GM23248 (cell line): ENCODE results near the gene SULT1A2. TPM values are rescaled to one million over a fixed set of nuclear protein-coding genes. Genes with fewer than 3 reads are reported as not detected.

Experiments used
- DNase-seq: peaks from one replicate; pipeline ENCODE4 v3.0.0-alpha.2; 2015
- H2AFZ ChIP-seq: fragments of 200-600 bp; sonication (generic); 2 replicates; pipeline ENCODE4 v1.6.1; 2016; ENCODE audit warnings: antibody characterized with exemption
- H3F3A ChIP-seq: fragments of 200-600 bp; sonication (generic); 2 replicates; pipeline ENCODE4 v1.6.1; 2016; ENCODE audit warnings: mild to moderate bottlenecking, antibody characterized with exemption, mixed run types; ENCODE audit not compliant: insufficient read depth
- H3K27ac ChIP-seq: fragments of 200-600 bp; sonication (generic); 2 replicates; pipeline ENCODE4 v1.5.1; 2016; ENCODE audit warnings: mild to moderate bottlenecking
- H3K27me3 ChIP-seq: fragments of 200-600 bp; sonication (generic); replicated peaks from 2 replicates; pipeline ENCODE4 v1.6.1; 2016; ENCODE audit warnings: mild to moderate bottlenecking; ENCODE audit not compliant: insufficient read depth
- H3K36me3 ChIP-seq: fragments of 200-600 bp; sonication (generic); 2 replicates; pipeline ENCODE4 v1.6.1; 2016; ENCODE audit warnings: low read depth, mild to moderate bottlenecking
- H3K4me1 ChIP-seq: fragments of 200-600 bp; sonication (generic); 2 replicates; pipeline ENCODE4 v1.6.1; 2016; ENCODE audit warnings: mild to moderate bottlenecking; ENCODE audit not compliant: insufficient read depth
- H3K4me2 ChIP-seq: fragments of 200-600 bp; sonication (generic); one replicate; pipeline ENCODE4 v1.6.1; 2016; ENCODE audit warnings: mild to moderate bottlenecking; ENCODE audit not compliant: unreplicated experiment
- H3K4me3 ChIP-seq: fragments of 200-600 bp; sonication (generic); 2 replicates; pipeline ENCODE4 v1.5.1; 2016; ENCODE audit warnings: mild to moderate bottlenecking
- H3K79me2 ChIP-seq: fragments of 200-600 bp; sonication (generic); 2 replicates; pipeline ENCODE4 v1.6.1; 2016; ENCODE audit warnings: mild to moderate bottlenecking; ENCODE audit not compliant: insufficient read depth
- H3K9ac ChIP-seq: fragments of 200-600 bp; sonication (generic); 2 replicates; pipeline ENCODE4 v1.6.1; 2016; ENCODE audit warnings: mild to moderate bottlenecking
- H3K9me2 ChIP-seq: fragments of 200-600 bp; sonication (generic); 2 replicates; pipeline ENCODE4 v1.6.1; 2016; ENCODE audit warnings: mixed run types, mild to moderate bottlenecking, moderate library complexity; ENCODE audit not compliant: insufficient read depth
- H3K9me3 ChIP-seq: fragments of 200-600 bp; sonication (generic); one replicate; pipeline ENCODE4 v1.6.1; 2017; ENCODE audit warnings: low read depth
- H4K20me1 ChIP-seq: fragments of 200-600 bp; sonication (generic); 2 replicates; pipeline ENCODE4 v1.6.0; 2016; ENCODE audit not compliant: insufficient read depth
- EZH2 ChIP-seq: fragments of 200-600 bp; sonication (generic); IDR thresholded peaks from 2 replicates; pipeline ENCODE4 v1.6.1; 2018; ENCODE audit warnings: antibody characterized with exemption, mild to moderate bottlenecking; ENCODE audit not compliant: insufficient read depth, poor library complexity, severe bottlenecking
- EZH2phosphoT487 ChIP-seq: fragments of 200-600 bp; sonication (generic); IDR thresholded peaks from 2 replicates; pipeline ENCODE4 v1.6.1; 2018; ENCODE audit warnings: antibody characterized with exemption, moderate library complexity, mild to moderate bottlenecking, low read depth; ENCODE audit not compliant: insufficient read depth
- WGBS, 2 experiments: methylation state at CpG; one replicate each; pipeline ENCODE4 v1.1.6; 2015 to 2017; ENCODE audit warnings: low lambda C conversion rate in 2 of 2, low coverage in 1 of 2; ENCODE audit errors: missing lambda C conversion rate in 2 of 2; 5-methylcytosine and 5-hydroxymethylcytosine counted together
- in situ Hi-C: fragments of 300-500 bp; cut with MboI; formaldehyde crosslinking; loops from 2 replicates; pipeline ENCODE4 v1.15.0; 2020
- polyA plus RNA-seq: library from polyadenylated mRNA; unstranded; fragments of >200 nt; fragmentation: Nextera tagmentation; extraction: Ambion mirVana; gene quantifications from 2 replicates; pipeline ENCODE4 v1.2.1, GENCODE V29; 2016
- total RNA-seq: library from RNA; depleted of rRNA; stranded (reverse); fragments of >200 nt; shearing (Covaris generic); gene quantifications from 2 replicates; pipeline ENCODE4 v1.2.3, GENCODE V29; 2014

Gene SULT1A2
- total and polyA plus RNA-seq, 2 experiments from 2014 or later, result not detected

- in situ Hi-C loops, result no loop called here
- WGBS, 2 experiments, result 81 to 89% methylated on average over 5 of the region's 5 CpGs
- no peak overlapping the region for H3K27ac ChIP-seq
- no peak overlapping the region for H3K4me2 ChIP-seq
- H3K4me3 ChIP-seq, result no peak overlapping the region
- H3K9me2 ChIP-seq, result no peaks in the 10 kb centered on the region
- H3F3A ChIP-seq, result no peaks in the 10 kb centered on the region
- no peaks in the 10 kb centered on the region for H4K20me1 ChIP-seq
- H3K4me1 ChIP-seq, result no peaks in the 10 kb centered on the region
- no peak overlapping the region for H3K9ac ChIP-seq
- no peak for DNase-seq
- H3K36me3 ChIP-seq, result no peaks in the 10 kb centered on the region
- TF ChIP-seq EZH2phosphoT487 (no peak), EZH2 (no peak)
- no peaks in the 10 kb centered on the region for H3K9me3 ChIP-seq
- H3K27me3 ChIP-seq, result no peaks in the 10 kb centered on the region
- no peaks in the 10 kb centered on the region for H3K79me2 ChIP-seq
- no peak overlapping the region for H2AFZ ChIP-seq
Observed at GRCh38 chr16:28592511-28592910, 4.3 kb downstream of the SULT1A2 start.

- Histone ChIP-seq H3K36me3 (no peaks in the 10 kb centered on the region), H3K4me3 (no peak overlapping the region), H3K27ac (no peak overlapping the region), H3K79me2 (no peaks in the 10 kb centered on the region), H3K9ac (no peak overlapping the region), H3K4me2 (no peak overlapping the region), H3K27me3 (no peaks in the 10 kb centered on the region), H4K20me1 (no peaks in the 10 kb centered on the region), H3F3A (no peaks in the 10 kb centered on the region), H3K4me1 (no peaks in the 10 kb centered on the region), H3K9me2 (no peaks in the 10 kb centered on the region), H3K9me3 (no peaks in the 10 kb centered on the region), H2AFZ (no peak overlapping the region)
- DNase-seq, result no peak
- TF ChIP-seq EZH2phosphoT487 (no peak), EZH2 (no peak)
- in situ Hi-C loops, result no loop called here
- 77 to 87% methylated on average over 6 of the region's 6 CpGs for WGBS, 2 experiments
Observed at GRCh38 chr16:28591355-28591754, 5.5 kb downstream of the SULT1A2 start.

GRCh38 chr16:28590384-28591340 is 6.2 kb downstream of the SULT1A2 start:
- no peaks in the 10 kb centered on the region for H3K27me3 ChIP-seq
- H3K9ac ChIP-seq, result no peak overlapping the region
- in situ Hi-C loops, result no loop called here
- no peak for DNase-seq
- H3K4me1 ChIP-seq, result no peaks in the 10 kb centered on the region
- no peaks in the 10 kb centered on the region for H3K79me2 ChIP-seq
- no peak overlapping the region for H3K4me3 ChIP-seq
- no peaks in the 10 kb centered on the region for H4K20me1 ChIP-seq
- no peak overlapping the region for H3K4me2 ChIP-seq
- H3F3A ChIP-seq, result no peaks in the 10 kb centered on the region
- no peaks in the 10 kb centered on the region for H3K9me2 ChIP-seq
- no peaks in the 10 kb centered on the region for H3K36me3 ChIP-seq
- no peak overlapping the region for H3K27ac ChIP-seq
- no peaks in the 10 kb centered on the region for H3K9me3 ChIP-seq
- TF ChIP-seq EZH2phosphoT487, result no peak
- TF ChIP-seq EZH2, result no peak
- no peak overlapping the region for H2AFZ ChIP-seq
- WGBS, 2 experiments, result 86 to 89% methylated on average over 21 to 22 of the region's 22 CpGs

GRCh38 chr16:28589930-28590329 is 6.9 kb downstream of the SULT1A2 start:
- no peaks in the 10 kb centered on the region for H3F3A ChIP-seq
- H3K36me3 ChIP-seq, result no peaks in the 10 kb centered on the region
- no peak overlapping the region for H2AFZ ChIP-seq
- H3K79me2 ChIP-seq, result no peaks in the 10 kb centered on the region
- H3K4me1 ChIP-seq, result no peaks in the 10 kb centered on the region
- H4K20me1 ChIP-seq, result no peaks in the 10 kb centered on the region
- DNase-seq, result no peak
- H3K9ac ChIP-seq, result no peak overlapping the region
- 95 to 98% methylated on average over 12 to 13 of the region's 13 CpGs for WGBS, 2 experiments
- no peaks in the 10 kb centered on the region for H3K9me2 ChIP-seq
- no peak overlapping the region for H3K4me2 ChIP-seq
- in situ Hi-C loops, result no loop called here
- no peaks in the 10 kb centered on the region for H3K27me3 ChIP-seq
- no peak overlapping the region for H3K27ac ChIP-seq
- H3K9me3 ChIP-seq, result no peaks in the 10 kb centered on the region
- TF ChIP-seq EZH2phosphoT487 (no peak), EZH2 (no peak)
- no peak overlapping the region for H3K4me3 ChIP-seq
